GM18499 (cell line): ENCODE measurements around the gene NTM.

ENCODE experiments used
- ATAC-seq: cut with Tn5 transposase; IDR thresholded peaks from one replicate; pipeline ENCODE4 v1.9.1; 2021; ENCODE audit warnings: moderate number of reproducible peaks; ENCODE audit not compliant: insufficient read depth, unreplicated experiment

Gene NTM

GRCh38 chr11:131538322-131538721 lies 167.9 kb downstream of the NTM start:
- ATAC-seq: no peak

- no peak for ATAC-seq
Observed at GRCh38 chr11:131540676-131541075, 170.3 kb downstream of the NTM start.

GRCh38 chr11:131543389-131544025 lies 173.1 kb downstream of the NTM start:
- no peak for ATAC-seq

- no peak for ATAC-seq
Observed at GRCh38 chr11:131544591-131544990, 174.2 kb downstream of the NTM start.

- no peak for ATAC-seq
Observed at GRCh38 chr11:131546218-131546895, 175.9 kb downstream of the NTM start.

- ATAC-seq: no peak
Observed at GRCh38 chr11:131549099-131549498, 178.7 kb downstream of the NTM start.

GRCh38 chr11:131549770-131550169 lies 179.4 kb downstream of the NTM start:
- no peak for ATAC-seq

GRCh38 chr11:131560287-131560686 lies 189.9 kb downstream of the NTM start:
- ATAC-seq: no peak

- ATAC-seq: no peak
Observed at GRCh38 chr11:131561501-131561900, 191.1 kb downstream of the NTM start.

- ATAC-seq: no peak
Observed at GRCh38 chr11:131561972-131562371, 191.6 kb downstream of the NTM start.

GRCh38 chr11:131568318-131568717 lies 197.9 kb downstream of the NTM start:
- no peak for ATAC-seq

GRCh38 chr11:131571571-131571970 lies 201.2 kb downstream of the NTM start:
- ATAC-seq: no peak

GRCh38 chr11:131572423-131572822 lies 202.0 kb downstream of the NTM start:
- ATAC-seq: no peak

GRCh38 chr11:131579932-131580387 lies 209.5 kb downstream of the NTM start:
- ATAC-seq: no peak

GRCh38 chr11:131580476-131580875 lies 210.1 kb downstream of the NTM start:
- ATAC-seq: no peak

- no peak for ATAC-seq
Observed at GRCh38 chr11:131581046-131581445, 210.6 kb downstream of the NTM start.

GRCh38 chr11:131582021-131582525 lies 211.7 kb downstream of the NTM start:
- no peak for ATAC-seq

- ATAC-seq: no peak
Observed at GRCh38 chr11:131583421-131583820, 213.0 kb downstream of the NTM start.

GRCh38 chr11:131583938-131584337 lies 213.5 kb downstream of the NTM start:
- ATAC-seq: no peak

GRCh38 chr11:131584785-131585592 lies 214.6 kb downstream of the NTM start:
- no peak for ATAC-seq

- no peak for ATAC-seq
Observed at GRCh38 chr11:131588057-131588456, 217.6 kb downstream of the NTM start.
